Activated effector memory CD4-positive, alpha-beta T cell treated with Interleukin-2 at 50 U/mL for 16 hours (primary cell): ENCODE data around the gene SLC6A16.

ENCODE experiments used
- DNase-seq: peaks from one replicate; pipeline ENCODE4 v3.0.0-alpha.2; 2020

SLC6A16 gene

GRCh38 chr19:49264258-49264657 lies 60.7 kb downstream of the SLC6A16 start:
- no peak for DNase-seq

GRCh38 chr19:49261602-49262001 lies 63.4 kb downstream of the SLC6A16 start:
- no peak for DNase-seq

GRCh38 chr19:49256691-49257090 lies 68.3 kb downstream of the SLC6A16 start:
- no peak for DNase-seq

DNA sequence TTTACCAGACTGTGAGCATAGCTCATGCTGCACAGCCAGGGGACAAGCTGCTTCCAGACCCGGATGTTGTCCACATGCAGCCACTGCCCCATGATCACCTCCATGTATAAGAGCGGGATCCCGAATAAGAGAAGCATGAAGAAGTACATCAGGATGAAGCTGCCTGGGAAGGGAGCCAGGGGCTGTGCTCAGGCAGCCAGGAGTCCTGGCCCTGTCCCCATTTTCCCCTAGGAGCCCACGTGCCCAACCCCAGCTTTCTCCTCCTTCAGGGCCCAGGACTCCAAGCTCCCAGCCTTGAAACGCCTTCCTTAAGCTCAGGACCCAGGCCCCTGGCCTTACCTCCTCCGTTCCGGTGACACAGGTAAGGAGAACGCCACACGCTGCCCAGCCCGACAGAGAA lies 69.3 kb downstream of the SLC6A16 start:
- DNase-seq: no peak

- no peak for DNase-seq
These were observed 75.1 kb downstream of the SLC6A16 start for GRCh38 chr19:49249933-49250332.

- DNase-seq: no peak
These were observed 77.3 kb downstream of the SLC6A16 start for GRCh38 chr19:49247676-49248075.

GRCh38 chr19:49244256-49244655 lies 80.7 kb downstream of the SLC6A16 start:
- DNase-seq: no peak

DNA sequence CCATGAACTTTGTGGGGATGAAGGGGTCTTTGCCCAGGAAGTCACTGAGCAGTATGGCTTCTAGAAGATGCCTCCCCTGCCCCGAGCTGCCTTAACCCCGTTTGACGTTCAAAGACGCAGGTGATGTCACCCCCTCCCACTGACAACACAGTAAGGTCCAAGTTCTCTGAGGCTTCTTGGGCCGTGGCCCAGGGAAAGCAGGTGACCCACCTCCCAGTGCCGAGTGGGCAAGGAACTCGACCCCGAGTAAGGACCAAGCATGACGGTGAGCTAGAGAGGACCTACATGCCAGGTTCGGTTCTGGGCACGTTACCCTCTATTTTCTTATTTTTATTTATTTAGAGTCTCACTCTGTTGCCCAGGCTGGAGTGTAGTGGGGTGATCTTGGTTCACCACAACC lies 81.3 kb downstream of the SLC6A16 start:
- DNase-seq: no peak

DNA sequence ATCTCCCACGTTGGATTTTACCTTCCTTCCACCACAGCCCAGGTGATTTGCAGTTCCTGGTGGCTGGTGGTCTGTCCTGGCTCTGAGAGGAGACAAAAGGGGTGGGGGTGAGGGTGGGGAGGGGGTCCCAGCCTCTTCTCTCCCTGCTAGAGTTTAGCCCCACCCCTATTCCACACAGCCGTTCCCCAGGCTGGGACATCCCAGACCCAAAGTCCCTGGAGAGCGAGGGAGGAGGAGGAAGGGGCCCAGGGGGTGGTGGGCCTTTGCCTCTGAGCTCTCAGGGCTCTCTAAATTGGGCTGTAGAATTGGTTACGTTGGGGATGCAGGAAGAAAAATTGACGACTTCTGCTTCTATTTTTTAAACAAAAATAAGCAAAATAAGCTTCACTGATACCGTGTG lies 81.9 kb downstream of the SLC6A16 start:
- DNase-seq: no peak

DNA sequence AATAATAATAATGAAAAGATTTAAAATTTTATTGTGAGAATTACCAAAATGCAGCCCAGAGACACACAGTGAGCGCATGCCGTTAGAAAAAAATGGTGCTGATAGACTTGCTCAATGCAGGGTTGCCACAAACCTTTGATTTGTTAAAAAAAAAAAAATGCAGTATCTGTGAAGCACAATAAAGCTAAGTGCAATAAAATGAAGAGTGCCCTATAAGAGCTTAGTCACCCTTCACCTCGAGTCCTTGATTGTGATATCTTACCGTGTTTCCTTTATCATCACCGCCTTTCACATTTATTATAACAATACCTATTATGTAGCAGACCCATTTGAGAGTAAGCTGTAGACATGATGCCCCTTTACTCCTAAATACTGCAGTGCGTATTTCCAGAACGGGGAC lies 83.2 kb downstream of the SLC6A16 start:
- DNase-seq: no peak
